HepG2 (cell line): ENCODE results near the gene SMAD7. TPM values are rescaled to one million over a fixed set of nuclear protein-coding genes. Genes with fewer than 3 reads are reported as not detected.

Source experiments
- ATAC-seq: fragments of 200-7000 bp; cut with Tn5 transposase; 3 replicates; pipeline ENCODE4 v1.9.1; 2020; ENCODE audit warnings: mild to moderate bottlenecking, moderate library complexity
- BruUV-seq: library from RNA; stranded (reverse); fragments of 400-500 nt; replicated peaks from 2 replicates; lab custom pipeline; 2021; lab: Mats Ljungman, UMichigan
- CTCF ChIA-PET: fragments of 300-600 bp; formaldehyde crosslinking; extraction: SDS; loops from one replicate; lab custom pipeline; 2021; ENCODE audit warnings: low total read pairs, inconsistent platforms, low intra/inter-chr PET ratio; lab: Yijun Ruan, JAX
- POLR2A ChIA-PET: fragments of 350-600 bp; sonication (Branson Sonifier 250); formaldehyde crosslinking; loops from one replicate; lab custom pipeline; 2020; ENCODE audit warnings: antibody characterized with exemption, inconsistent platforms; lab: Yijun Ruan, JAX
- DNase-seq: peaks from one replicate; pipeline ENCODE4 v3.0.0-alpha.2; 2015; ENCODE audit warnings: low spot score
- FAIRE-seq: peaks from 3 replicates; lab custom pipeline; 2011; peaks lifted over from hg19 to GRCh38; lab: Jason Lieb, UNC
- H2AFZ ChIP-seq: one replicate; pipeline ENCODE4 v1.6.1; 2011; ENCODE audit warnings: low read length, inconsistent platforms
- H3K27ac ChIP-seq: fragments of 300-600 bp; 3 replicates; pipeline ENCODE4 v1.8.0; 2011; ENCODE audit warnings: mixed run types, mild to moderate bottlenecking, mixed read lengths, low read length, inconsistent platforms; ENCODE audit not compliant: insufficient read depth; ENCODE audit errors: extremely low read length
- H3K27me3 ChIP-seq, 2 experiments: fragments of 200-600 bp in 1 of 2; 2 replicates in 1 of 2; 3 replicates in 1 of 2; pipeline versions ENCODE4 v1.6.0 to v1.8.0; 2011; ENCODE audit warnings: low read length in 2 of 2, mild to moderate bottlenecking in 2 of 2, moderate library complexity in 2 of 2, inconsistent platforms in 1 of 2; ENCODE audit not compliant: insufficient read depth in 2 of 2, control insufficient read depth in 1 of 2
- H3K36me3 ChIP-seq, 2 experiments: fragments of 200-600 bp in 1 of 2; replicated peaks in 1 of 2; 2 replicates in 1 of 2; 3 replicates in 1 of 2; pipeline versions ENCODE4 v1.5.1 to v1.8.0; 2011; ENCODE audit warnings: low read length in 2 of 2, inconsistent platforms in 1 of 2; ENCODE audit not compliant: insufficient read depth in 2 of 2, control insufficient read depth in 1 of 2
- H3K4me1 ChIP-seq: 2 replicates; pipeline ENCODE4 v1.5.1; 2012; ENCODE audit warnings: low read length, inconsistent platforms; ENCODE audit not compliant: insufficient read depth
- H3K4me2 ChIP-seq: 2 replicates; pipeline ENCODE4 v1.6.0; 2011; ENCODE audit warnings: low read depth, low read length, inconsistent platforms
- H3K4me3 ChIP-seq, 3 experiments: fragments of 200-600 bp in 1 of 3; sonication (generic), shearing (Covaris generic) in 1 of 3; replicated peaks in 1 of 3; 2 replicates each; pipeline ENCODE4 v1.5.1; 2011 to 2016; ENCODE audit warnings: low read length in 3 of 3, inconsistent platforms in 2 of 3, low read depth in 2 of 3, mild to moderate bottlenecking in 2 of 3, control low read depth in 1 of 3, mixed read lengths in 1 of 3; ENCODE audit not compliant: insufficient read depth in 1 of 3
- H3K79me2 ChIP-seq: one replicate; pipeline ENCODE4 v1.6.1; 2011; ENCODE audit warnings: low read length, inconsistent platforms; ENCODE audit not compliant: insufficient read depth
- H3K9ac ChIP-seq: 2 replicates; pipeline ENCODE4 v1.6.0; 2011; ENCODE audit warnings: mild to moderate bottlenecking, low read depth, low read length, inconsistent platforms; ENCODE audit not compliant: insufficient read depth
- H3K9me3 ChIP-seq: 2 replicates; pipeline ENCODE4 v1.5.1; 2012; ENCODE audit warnings: mild to moderate bottlenecking, low read length
- H4K20me1 ChIP-seq: 2 replicates; pipeline ENCODE4 v1.6.0; 2011; ENCODE audit warnings: inconsistent platforms, mild to moderate bottlenecking, low read length, moderate library complexity; ENCODE audit not compliant: insufficient read depth
- ZNF337 ChIP-seq: sonication (generic); formaldehyde crosslinking; IDR thresholded peaks from 2 replicates; pipeline ENCODE4 v1.5.1; 2020; ENCODE audit warnings: missing genetic modification reagents, low read depth, mild to moderate bottlenecking, borderline replicate concordance
- WGBS: methylation state at CpG from one replicate; pipeline ENCODE4 v1.1.6; 2017; ENCODE audit warnings: low lambda C conversion rate; 5-methylcytosine and 5-hydroxymethylcytosine counted together
- in situ Hi-C: cut with HindIII; loops from 2 replicates; pipeline ENCODE4 v1.10.0; 2017; ENCODE audit warnings: low pct_unique_long_range_greater_than_20kb; ENCODE audit not compliant: extremely low pct_ligation_motif_present
- intact Hi-C: fragments of 100-400 bp; cut with micrococcal nuclease; formaldehyde crosslinking; loops from one replicate; pipeline ENCODE4 v1.10.0; 2022; ENCODE audit not compliant: unreplicated experiment
- polyA plus RNA-seq, 8 experiments: library from polyadenylated mRNA; depleted of rRNA in 3 of 8; stranded (reverse) in 7 of 8; unstranded in 1 of 8; fragments of >200 nt; fragmentation: Illumina TruSeq in 4 of 8; extraction: Trizol in 4 of 8; gene quantifications; 2 replicates each; pipeline versions ENCODE4 v1.2.1 to v1.2.3, GENCODE V29; 2011 to 2016; ENCODE audit warnings: low read depth in 4 of 8, missing spikeins in 1 of 8, mixed read lengths in 1 of 8; ENCODE audit not compliant: insufficient read depth in 1 of 8
- total RNA-seq, 5 experiments: library from RNA; depleted of rRNA; stranded (reverse); fragments of >200 nt; fragmentation: Illumina TruSeq; extraction: Trizol; gene quantifications; 2 replicates each; pipeline ENCODE4 v1.2.3, GENCODE V29; 2016; ENCODE audit warnings: low read depth in 1 of 5
- TF ChIP-seq, protein P1 (sequence below): sonication (generic); formaldehyde crosslinking; IDR thresholded peaks from 2 replicates; pipeline ENCODE4 v1.5.0; 2020; ENCODE audit warnings: mild to moderate bottlenecking, missing genetic modification reagents, borderline replicate concordance

SMAD7 gene
- total and polyA plus RNA-seq, 2 of the 13 experiments (the other 11 are each of a cell fraction or from before 2014, with no cell fraction given): 17.4 to 24.7 TPM

DNA sequence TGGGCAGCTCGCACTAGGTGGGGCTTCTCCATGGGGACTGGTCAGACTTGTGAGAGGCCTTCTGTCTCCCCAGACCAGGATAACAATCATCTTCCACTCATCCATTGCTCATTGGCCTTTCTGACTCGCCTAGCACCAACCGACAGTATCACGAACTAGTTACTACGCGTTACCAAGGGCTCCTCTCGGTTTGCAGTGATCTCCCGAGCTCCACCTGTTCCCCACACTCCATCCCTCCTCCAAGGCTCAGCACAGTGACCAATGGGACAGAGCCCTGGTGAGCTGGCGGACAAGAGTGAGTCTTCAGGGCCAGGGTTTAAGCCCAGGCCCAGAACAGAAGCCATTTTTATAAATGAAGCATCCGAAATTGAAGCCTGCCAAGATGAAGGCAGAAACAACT lies 42.8 kb upstream of the SMAD7 start:
- Histone ChIP-seq H4K20me1 (no peaks in the 10 kb centered on the region), H3K4me2 (peak overlapping the region; percentile 55), H3K27ac (no peak overlapping the region), H2AFZ (no peak overlapping the region), H3K79me2 (no peaks in the 10 kb centered on the region), H3K9ac (no peak overlapping the region; the same call in 1 of the 2 replicates), H3K27me3 (peaks cover 1 to 46% of the 10 kb centered on the region in 2 experiments; a peak in 4 of 5 replicates), H3K36me3 (no peaks in the 10 kb centered on the region), H3K4me1 (peaks cover 80% of the 10 kb centered on the region), H3K9me3 (no peaks in the 10 kb centered on the region), H3K4me3 (no peak overlapping the region; a peak in 1 of 6 replicates)
- BruUV-seq: no TSS peak
- ChIA-PET CTCF (no interaction called here), POLR2A (interaction anchor here (1.2 to 1.5 kb wide), 2 partner anchors 13 to 46 kb away, joined by 3 read pairs; no protein-coding TSS in a partner anchor)
- intact Hi-C loops: no loop called here
- ATAC-seq (no peak), FAIRE-seq (no peak), DNase-seq (no peak)
- in situ Hi-C loops: no loop called here
- WGBS: 28% methylated on average over 9 of the region's 10 CpGs
- TF ChIP-seq, protein P1, sequence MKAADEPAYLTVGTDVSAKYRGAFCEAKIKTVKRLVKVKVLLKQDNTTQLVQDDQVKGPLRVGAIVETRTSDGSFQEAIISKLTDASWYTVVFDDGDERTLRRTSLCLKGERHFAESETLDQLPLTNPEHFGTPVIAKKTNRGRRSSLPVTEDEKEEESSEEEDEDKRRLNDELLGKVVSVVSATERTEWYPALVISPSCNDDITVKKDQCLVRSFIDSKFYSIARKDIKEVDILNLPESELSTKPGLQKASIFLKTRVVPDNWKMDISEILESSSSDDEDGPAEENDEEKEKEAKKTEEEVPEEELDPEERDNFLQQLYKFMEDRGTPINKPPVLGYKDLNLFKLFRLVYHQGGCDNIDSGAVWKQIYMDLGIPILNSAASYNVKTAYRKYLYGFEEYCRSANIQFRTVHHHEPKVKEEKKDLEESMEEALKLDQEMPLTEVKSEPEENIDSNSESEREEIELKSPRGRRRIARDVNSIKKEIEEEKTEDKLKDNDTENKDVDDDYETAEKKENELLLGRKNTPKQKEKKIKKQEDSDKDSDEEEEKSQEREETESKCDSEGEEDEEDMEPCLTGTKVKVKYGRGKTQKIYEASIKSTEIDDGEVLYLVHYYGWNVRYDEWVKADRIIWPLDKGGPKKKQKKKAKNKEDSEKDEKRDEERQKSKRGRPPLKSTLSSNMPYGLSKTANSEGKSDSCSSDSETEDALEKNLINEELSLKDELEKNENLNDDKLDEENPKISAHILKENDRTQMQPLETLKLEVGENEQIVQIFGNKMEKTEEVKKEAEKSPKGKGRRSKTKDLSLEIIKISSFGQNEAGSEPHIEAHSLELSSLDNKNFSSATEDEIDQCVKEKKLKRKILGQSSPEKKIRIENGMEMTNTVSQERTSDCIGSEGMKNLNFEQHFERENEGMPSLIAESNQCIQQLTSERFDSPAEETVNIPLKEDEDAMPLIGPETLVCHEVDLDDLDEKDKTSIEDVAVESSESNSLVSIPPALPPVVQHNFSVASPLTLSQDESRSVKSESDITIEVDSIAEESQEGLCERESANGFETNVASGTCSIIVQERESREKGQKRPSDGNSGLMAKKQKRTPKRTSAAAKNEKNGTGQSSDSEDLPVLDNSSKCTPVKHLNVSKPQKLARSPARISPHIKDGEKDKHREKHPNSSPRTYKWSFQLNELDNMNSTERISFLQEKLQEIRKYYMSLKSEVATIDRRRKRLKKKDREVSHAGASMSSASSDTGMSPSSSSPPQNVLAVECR (CRISPR knock-in tag): 0 out of 2 replicates have a peak, but pooled peaks have one; percentile 9
- no peak for TF ChIP-seq ZNF337
